DMS 273 treated with DMSO at 0.1 percent for 48 hours (cell line): ENCODE measurements around the gene RASD2.

Experiments used
- DNase-seq: peaks from one replicate; lab custom pipeline; 2025; lab: John Stamatoyannopoulos, UW

RASD2 gene

GRCh38 chr22:35518811-35519210 lies 21.8 kb upstream of the RASD2 start:
- DNase-seq: no peak

DNA sequence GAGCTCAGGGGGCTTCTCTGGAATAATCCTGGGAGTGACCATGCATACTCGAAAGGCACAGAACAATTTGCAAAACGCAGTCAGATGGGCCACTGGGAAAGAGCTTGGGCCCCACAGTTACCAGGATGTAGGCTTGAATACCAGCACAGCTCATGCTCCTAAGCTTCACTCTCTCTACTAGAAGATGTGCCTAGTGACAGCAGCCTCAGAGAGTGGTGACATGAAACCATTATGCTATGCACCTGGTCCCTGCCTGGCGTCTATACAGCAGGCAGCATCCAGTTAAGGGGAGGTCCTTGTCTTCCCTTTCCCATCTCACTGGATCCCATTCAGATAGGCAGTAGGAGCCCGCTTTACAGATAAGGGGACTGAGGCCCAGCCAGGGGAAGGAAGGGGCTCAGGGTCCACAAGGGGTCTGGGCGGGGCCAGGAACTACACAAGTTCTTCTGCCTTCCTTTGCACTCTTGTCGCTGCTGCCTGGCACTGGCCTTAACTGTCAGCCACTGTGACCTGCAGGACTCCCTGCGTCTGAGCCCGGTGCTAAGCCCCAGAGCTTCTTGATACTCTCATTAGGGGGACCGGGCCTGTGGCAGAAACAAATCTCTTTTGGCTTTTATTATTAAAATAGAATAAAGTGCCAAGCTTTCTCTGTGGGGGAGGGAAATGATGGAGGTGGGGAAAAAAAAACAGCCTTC lies 21.2 kb upstream of the RASD2 start:
- DNase-seq: no peak

GRCh38 chr22:35521358-35522224 lies 19.0 kb upstream of the RASD2 start:
- DNase-seq: no peak

- no peak for DNase-seq
These were observed 18.1 kb upstream of the RASD2 start for GRCh38 chr22:35522225-35523149.

DNA sequence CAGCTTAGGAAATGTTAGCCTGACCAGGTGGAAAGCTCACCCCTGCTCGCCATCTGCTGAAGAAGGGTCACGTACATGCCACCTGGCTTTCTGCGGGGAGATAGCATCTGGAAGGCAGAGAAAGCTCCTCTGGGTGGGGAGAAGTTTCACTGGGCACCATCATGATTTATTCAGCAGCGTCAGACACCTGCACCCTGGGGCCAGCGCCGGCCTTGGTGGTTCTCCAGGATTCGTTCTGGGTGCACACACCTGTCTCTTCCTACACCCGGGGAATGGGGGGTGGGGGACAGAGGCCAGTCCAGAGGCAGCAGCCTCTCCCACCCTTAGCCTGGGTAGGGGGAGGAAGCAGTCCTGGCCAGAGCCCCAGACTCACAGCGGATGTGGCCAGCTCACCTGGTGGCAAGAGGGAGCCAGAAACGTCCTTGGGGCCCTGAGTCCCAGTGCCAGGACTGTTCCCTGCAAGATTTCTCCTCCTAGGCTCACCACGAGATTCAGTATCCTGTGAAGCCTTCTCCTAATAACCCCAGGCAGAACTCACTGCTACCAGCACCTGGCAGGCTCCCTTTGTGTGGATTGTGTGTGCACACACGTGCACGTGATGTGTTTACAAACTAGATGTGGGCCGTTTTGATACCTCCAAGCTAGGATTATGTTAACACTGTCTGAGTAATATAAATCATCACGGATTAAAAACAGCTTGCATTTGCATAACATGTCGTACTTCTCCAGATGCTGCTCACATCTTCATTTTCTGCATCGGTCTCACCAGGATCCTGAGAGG lies 17.3 kb upstream of the RASD2 start:
- no peak for DNase-seq

- peak; percentile 90 for DNase-seq
These were observed 15.5 kb upstream of the RASD2 start for GRCh38 chr22:35524966-35525686.

DNA sequence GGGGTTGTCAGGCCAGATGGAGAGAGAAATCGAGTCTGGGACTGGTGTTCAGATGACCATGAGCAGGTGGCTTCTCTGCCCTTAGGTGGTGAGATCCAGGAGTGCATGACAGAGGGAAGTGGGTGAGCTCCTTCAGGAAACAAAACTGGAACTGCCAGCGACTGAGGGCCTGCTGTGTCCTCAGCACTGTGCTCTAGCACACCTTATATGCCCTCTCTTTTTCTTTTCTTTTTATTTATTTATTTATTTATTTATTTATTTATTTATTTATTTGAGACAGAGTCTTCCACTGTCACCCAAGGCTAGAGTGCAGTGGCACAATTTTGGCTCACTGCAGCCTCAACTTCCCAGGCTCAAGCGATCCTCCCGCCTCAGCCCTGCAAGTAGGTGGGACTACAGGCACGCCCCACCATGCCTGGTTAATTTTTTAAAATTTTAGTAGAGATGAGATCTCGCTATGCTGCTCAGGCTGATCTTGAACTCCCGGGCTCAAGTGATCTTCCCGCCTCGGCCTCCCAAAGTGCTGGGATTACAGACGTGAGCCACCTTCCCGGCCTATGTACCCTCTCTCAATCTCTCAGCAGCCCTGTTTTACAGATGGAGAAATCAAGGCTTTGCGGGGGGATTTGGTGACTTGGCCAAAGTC lies 14.8 kb upstream of the RASD2 start:
- DNase-seq: no peak

- DNase-seq: no peak
These were observed 14.2 kb upstream of the RASD2 start for GRCh38 chr22:35526333-35526979.

DNA sequence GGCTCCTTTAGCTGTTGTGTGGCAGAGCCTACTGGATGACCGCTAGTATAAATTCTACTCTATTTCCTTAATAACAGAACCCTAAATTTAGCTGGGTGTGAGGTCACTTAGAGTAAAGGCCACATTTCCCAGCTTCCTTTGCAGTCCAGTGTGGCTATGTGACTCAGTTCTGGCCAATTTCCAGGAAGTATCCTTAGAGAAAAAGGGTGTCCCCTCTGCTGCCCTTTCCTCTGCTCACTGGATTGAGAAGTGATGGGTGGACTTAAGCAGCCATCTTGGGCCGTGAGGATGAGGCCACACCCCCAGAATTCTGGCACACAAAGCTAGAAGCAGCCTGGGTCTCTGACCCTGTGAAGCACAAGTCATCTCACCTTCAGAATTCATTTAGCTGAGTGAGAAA lies 11.7 kb upstream of the RASD2 start:
- no peak for DNase-seq

GRCh38 chr22:35530700-35531099 lies 9.9 kb upstream of the RASD2 start:
- no peak for DNase-seq

DNA sequence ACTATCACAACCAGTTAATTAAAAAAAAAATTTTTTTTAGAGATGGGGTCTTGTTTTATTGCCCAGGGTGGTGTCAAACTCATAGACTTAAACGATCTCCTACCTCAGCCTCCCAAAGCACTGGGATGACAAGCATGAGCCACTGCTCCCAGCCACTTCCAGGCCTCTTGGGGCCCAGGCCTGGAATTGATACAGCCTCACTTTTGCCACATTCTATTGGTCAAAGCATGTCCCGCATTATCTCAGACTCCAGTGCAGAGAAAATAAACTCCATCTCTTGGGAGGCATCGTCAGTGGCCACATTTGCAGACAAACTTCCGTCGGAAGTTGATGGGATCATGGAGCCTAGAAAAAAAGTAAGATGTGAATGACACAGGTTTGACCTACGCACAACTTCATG lies 9.4 kb upstream of the RASD2 start:
- DNase-seq: no peak

- DNase-seq: no peak
These were observed 9.0 kb upstream of the RASD2 start for GRCh38 chr22:35531676-35532075.

DNA sequence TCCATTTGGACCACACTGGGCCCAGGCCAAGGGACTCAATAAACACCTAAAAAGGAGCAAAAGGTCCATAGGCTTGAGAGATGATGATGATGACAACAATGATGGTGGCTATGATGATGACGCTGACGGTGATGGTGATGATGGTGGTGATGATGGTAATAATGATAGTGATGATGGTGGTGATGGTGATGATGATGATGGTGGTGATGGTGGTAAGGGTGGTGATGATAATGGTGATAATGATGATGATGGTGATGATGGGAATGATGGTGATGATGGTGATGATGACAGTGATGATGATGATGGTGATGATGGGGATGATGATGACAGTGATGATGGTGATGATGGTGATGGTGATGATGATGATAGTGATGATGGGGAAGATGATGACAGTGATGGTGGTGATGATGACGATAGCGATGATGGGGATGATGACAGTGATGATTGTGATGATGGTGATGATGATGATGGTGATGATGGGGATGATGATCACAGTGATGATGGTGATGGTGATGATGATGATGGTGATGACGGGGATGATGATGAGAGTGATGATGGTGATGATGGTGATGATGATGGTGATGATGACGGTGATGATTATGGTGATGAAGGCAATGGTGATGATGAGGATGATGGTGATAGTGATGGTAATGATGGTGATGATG lies 7.1 kb upstream of the RASD2 start:
- no peak for DNase-seq

DNA sequence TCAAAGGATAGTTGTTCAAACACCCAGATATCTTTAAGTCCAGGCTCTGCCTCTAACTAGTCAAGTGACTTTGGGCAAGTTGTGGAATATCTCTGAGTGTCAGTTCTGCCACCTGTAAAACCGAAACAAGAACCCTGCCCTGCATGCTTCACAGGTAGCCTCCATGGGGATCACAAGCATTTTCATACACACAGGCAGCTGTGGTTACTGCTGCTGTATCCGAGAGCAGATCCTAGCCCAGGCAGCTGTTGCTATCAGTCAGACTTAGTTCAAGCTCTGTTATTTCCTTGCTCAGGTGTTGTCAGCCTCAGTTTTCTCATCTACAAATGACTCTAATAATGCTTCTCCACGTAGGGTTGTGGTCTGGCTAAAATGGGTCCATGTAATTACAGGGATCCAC lies 6.5 kb upstream of the RASD2 start:
- DNase-seq: no peak

DNA sequence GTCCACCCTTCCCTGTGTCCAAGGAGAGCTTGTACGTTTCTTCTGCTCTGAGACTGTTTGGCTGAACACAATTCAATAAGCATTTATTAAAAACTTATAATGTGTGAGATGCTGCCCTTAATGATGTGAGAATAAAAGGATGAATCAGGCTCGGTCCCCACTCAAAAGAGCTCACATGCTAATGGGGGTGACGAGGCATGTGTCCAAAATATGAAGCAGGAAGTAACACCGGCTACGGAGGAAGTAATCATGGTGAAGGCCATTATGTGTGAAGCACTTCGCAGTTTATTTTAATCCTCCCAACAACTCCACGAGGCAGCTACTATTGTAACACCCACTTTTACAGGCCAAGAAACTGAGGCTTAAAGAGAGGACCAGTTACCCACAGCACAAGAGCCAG lies 3.4 kb upstream of the RASD2 start:
- no peak for DNase-seq

DNA sequence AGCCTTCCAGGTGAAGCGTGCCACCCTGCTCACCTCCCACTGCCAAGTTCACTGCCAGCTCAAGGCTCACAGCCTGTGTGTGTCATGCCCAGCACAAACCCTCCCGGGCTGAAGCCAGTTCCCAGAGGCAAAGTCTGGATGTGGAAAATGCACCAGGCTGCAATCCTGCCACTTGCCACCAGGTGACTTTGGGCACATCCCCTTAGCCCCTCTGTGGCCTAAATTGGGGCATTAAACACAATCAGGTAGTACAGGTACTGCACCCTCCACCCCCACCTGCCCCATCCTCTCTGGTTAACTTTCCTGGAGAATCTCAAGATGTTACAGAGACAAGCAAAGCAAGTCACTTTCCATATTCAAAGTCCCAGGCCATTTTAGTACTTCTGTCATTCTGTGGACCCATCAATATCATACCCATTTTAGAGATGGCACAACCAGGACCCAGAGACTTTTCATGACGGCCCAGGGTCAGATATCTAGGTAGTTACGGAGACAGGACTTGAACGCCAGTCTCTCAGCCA lies 1.8 kb upstream of the RASD2 start:
- no peak for DNase-seq

- DNase-seq: no peak
These were observed 1.1 kb upstream of the RASD2 start for GRCh38 chr22:35539487-35539886.

GRCh38 chr22:35539910-35540594 lies 579 bp upstream of the RASD2 start:
- no peak for DNase-seq
